T-helper 1 cell treated with Interleukin-12 subunit alpha and Interleukin-12 subunit beta and Interleukin-4 antibody, amounts not matched to agents 30 μg/mL and 1 μg/mL, for 36 hours (primary cell): ENCODE measurements around the gene CDK6.

Experiments used
- H3K27ac Mint-ChIP-seq: one replicate; pipeline ENCODE4 v1.8.0; 2021; ENCODE audit warnings: mild to moderate bottlenecking, mixed read lengths
- H3K27me3 Mint-ChIP-seq: one replicate; pipeline ENCODE4 v1.8.0; 2021; ENCODE audit warnings: low read depth, mixed read lengths
- H3K36me3 Mint-ChIP-seq: one replicate; pipeline ENCODE4 v1.8.0; 2021; ENCODE audit warnings: low read depth, mixed read lengths
- H3K4me1 Mint-ChIP-seq: one replicate; pipeline ENCODE4 v1.8.0; 2021; ENCODE audit warnings: low read depth, mixed read lengths
- H3K4me3 Mint-ChIP-seq: one replicate; pipeline ENCODE4 v1.8.0; 2021; ENCODE audit warnings: mild to moderate bottlenecking, moderate library complexity, mixed read lengths
- H3K9me3 Mint-ChIP-seq: one replicate; pipeline ENCODE4 v1.8.0; 2021; ENCODE audit warnings: mixed read lengths

CDK6 gene

DNA sequence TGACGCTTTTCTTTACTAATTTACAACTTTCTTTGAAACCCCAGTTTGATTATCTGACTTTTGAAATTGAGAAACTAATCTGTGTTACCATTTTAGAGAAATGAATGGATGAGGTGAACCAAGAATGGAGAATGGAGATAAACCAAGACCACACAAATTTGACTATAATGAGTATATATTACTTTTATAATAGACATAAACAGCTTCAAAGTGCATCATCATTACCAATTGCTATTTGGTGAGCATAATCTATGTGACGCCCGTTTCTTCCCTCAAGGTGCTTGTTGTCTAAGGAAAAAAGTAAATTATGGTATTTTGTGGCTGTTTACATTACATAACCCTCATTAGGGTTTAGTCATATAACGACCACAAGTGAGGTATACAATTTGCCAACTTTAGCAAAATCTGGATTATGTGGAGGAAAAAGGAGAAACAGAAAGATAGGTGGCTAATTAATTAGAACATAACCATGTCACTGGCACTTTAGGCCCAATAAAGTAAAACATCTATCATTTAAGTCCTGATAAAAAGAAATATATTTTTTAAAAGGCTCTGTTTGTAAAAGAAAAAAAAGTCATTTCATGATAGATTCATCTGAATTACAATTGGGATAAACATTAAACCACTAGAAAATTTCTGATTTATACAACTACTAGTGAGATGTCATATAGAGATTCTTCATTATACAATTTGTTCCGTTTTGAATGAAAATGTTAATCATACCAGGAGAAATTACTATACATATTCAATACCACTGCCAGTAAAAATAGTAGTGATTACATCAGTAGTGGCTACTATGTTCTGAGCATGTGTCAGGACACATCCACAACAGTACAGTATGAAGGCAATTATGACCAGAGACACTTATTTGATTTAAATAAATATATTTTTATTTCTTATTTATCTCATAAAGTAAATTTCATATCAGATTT, 128.0 kb downstream of the CDK6 start:
- peaks cover 31% of the 10 kb centered on the region for H3K36me3 Mint-ChIP-seq
- H3K27ac Mint-ChIP-seq = no peak overlapping the region
- no peak overlapping the region for H3K4me3 Mint-ChIP-seq
- H3K27me3 Mint-ChIP-seq = no peaks in the 10 kb centered on the region
- H3K9me3 Mint-ChIP-seq = peaks cover 7% of the 10 kb centered on the region
- H3K4me1 Mint-ChIP-seq = peaks cover 36% of the 10 kb centered on the region

DNA sequence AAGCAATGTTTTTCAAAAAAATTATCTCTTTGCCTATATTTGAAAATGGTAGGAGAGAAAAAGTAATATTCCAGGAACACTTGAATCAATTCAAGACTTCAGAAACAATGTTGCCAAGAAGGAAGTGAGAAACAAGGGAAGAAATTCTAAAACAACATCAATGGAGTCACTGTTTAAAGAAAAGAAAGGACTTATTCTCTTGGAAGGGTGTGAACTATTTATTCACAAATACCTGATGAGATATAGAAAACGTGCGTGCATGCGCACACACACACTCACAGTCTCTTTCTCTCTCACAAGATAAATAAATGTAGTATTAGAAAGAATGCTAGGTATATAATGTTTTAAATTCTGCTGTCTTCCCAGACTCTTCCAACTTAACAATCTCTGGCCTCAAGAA, 128.9 kb downstream of the CDK6 start:
- Mint-ChIP-seq H3K27me3 (no peaks in the 10 kb centered on the region), H3K4me1 (peaks cover 36% of the 10 kb centered on the region), H3K36me3 (peaks cover 36% of the 10 kb centered on the region), H3K27ac (no peak overlapping the region), H3K9me3 (peaks cover 7% of the 10 kb centered on the region), H3K4me3 (no peak overlapping the region)

DNA sequence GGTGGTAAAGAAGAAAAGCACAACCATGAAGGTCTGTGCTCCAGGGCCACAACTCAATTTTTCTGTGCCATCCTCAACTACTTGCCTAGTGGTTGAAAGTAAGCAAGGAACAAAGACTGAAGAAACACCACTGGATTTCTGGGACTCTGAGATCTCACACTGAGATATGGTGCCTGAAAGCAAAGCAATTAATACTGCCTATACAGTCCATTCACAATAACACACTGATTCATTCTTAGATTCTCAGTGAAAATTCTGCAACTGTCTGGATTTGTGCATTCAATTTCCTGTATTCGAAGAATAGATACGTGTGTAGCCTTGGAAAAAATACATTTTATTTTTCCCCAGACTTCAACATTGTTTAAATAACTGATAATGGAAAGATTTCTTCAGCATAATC, 129.8 kb downstream of the CDK6 start:
- Mint-ChIP-seq H3K4me1 (peaks cover 35% of the 10 kb centered on the region), H3K36me3 (peaks cover 37% of the 10 kb centered on the region), H3K9me3 (peaks cover 7% of the 10 kb centered on the region), H3K4me3 (no peak overlapping the region), H3K27me3 (no peaks in the 10 kb centered on the region), H3K27ac (no peak overlapping the region)

DNA sequence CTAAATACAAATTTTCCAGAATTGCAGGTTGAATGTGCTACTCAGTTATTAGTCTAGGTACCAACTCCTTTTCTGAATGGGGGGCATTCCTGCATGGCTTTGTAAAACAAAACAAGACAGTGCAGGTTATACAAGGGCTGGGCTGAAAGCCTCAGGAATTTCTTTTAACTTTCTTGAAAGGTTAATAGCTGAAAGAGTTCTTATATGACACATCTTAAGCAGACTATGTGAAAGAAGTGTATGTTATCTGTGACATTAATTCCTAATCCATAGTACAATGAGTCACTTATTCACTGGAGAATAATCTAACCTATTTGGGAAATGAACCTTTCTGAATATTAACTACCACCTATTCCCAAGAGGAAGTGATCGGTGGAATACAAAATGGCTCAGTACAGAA, 130.5 kb downstream of the CDK6 start:
- peaks cover 36% of the 10 kb centered on the region for H3K4me1 Mint-ChIP-seq
- H3K27me3 Mint-ChIP-seq = no peaks in the 10 kb centered on the region
- peaks cover 7% of the 10 kb centered on the region for H3K9me3 Mint-ChIP-seq

DNA sequence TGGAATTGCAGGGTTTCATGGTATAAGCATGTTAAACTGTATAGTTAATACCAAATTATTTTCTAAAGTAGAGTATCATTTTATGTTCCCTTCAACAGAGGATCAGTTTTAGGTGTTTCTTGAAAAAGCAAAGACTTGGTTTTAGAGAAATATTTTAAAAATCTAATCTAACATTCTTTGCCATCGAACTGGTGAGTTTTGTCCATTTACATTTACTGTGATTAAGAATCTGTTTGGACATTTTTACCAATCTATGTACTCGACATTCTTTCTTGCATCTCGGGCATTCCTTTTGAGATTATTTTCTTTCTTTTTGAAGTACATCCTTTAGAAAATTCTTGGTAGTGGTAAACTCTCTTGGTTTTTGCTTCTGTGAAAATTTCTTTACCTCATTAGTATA, 131.5 kb downstream of the CDK6 start:
- H3K27me3 Mint-ChIP-seq = no peaks in the 10 kb centered on the region
- no peak overlapping the region for H3K27ac Mint-ChIP-seq
- H3K36me3 Mint-ChIP-seq = peaks cover 36% of the 10 kb centered on the region
- H3K4me1 Mint-ChIP-seq = peaks cover 32% of the 10 kb centered on the region
- H3K9me3 Mint-ChIP-seq = peaks cover 7% of the 10 kb centered on the region
- no peak overlapping the region for H3K4me3 Mint-ChIP-seq

More for the DNA sequence above, 130.5 kb downstream of the CDK6 start:
- Mint-ChIP-seq H3K27ac (no peak overlapping the region), H3K4me3 (no peak overlapping the region), H3K36me3 (peaks cover 39% of the 10 kb centered on the region)

DNA sequence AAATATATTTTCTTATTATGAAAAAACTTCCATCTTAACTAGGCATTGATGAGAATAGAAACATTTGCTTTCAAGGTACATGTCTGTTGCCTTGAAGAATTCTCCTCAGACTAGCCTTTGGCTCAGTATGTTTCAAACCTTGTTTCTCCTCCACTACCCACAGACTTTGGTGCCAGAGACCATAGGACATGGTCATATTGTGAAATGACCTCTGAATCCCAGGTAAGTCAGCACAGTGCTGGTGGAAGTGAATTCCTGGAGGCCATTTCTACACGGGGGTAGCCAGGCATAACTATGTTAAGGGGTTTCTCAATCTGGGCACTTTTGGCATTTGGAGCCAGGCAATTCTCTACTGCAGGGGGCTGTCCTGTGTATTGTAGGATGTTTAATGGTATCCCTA, 133.8 kb downstream of the CDK6 start:
- no peaks in the 10 kb centered on the region for H3K27me3 Mint-ChIP-seq
- H3K27ac Mint-ChIP-seq = no peak overlapping the region
- peaks cover 7% of the 10 kb centered on the region for H3K9me3 Mint-ChIP-seq
- H3K36me3 Mint-ChIP-seq = peaks cover 33% of the 10 kb centered on the region
- H3K4me1 Mint-ChIP-seq = peaks cover 19% of the 10 kb centered on the region
- H3K4me3 Mint-ChIP-seq = no peak overlapping the region

DNA sequence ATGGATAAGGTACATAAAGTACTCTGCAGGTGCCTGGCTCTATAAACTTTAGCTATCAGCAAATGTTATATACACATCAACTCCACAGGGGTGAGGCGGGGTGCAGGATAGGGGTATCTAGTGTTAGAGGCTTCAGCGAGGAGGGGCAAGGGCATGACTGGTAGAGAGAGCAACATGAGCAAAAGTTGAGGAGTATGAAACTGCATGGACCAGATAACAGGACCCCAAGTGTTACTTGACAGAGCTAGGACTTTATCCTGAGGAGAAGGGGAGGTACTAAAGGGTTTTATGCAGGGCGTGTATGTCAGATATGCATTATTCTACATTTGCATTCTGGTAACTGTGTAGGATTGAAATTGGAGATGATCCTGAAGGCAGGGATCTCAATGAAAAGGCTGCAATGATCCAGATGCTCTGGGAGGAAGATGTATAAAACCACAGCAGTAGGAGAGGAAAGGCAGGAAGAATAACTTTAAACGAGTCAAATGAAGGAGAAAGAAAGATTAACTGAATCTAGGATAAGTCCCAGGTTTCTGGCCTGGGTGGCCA, 136.3 kb downstream of the CDK6 start:
- Mint-ChIP-seq H3K27me3 (no peaks in the 10 kb centered on the region), H3K9me3 (peaks cover 2% of the 10 kb centered on the region), H3K4me1 (peaks cover 25% of the 10 kb centered on the region), H3K27ac (no peak overlapping the region), H3K36me3 (peaks cover 29% of the 10 kb centered on the region), H3K4me3 (no peak overlapping the region)

DNA sequence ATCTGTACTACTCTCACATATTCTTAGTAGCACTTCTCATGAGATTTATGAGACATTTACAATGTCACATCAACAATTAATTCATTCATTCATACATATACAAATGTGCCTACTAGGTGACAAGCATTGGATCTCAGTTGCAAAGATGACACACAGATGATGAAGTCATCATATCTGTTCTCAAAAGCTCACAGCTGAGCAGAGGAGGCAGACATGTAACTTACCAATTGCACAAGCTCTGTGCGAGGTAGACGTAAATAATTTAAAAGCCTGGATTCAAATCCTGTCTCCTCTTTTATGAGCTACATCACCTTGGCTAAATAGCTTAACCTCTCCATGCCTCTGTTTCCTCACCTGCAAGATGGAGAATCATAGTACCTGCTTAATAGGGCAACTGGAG, 136.8 kb downstream of the CDK6 start:
- peaks cover 26% of the 10 kb centered on the region for H3K4me1 Mint-ChIP-seq
- peaks cover 31% of the 10 kb centered on the region for H3K36me3 Mint-ChIP-seq
- H3K9me3 Mint-ChIP-seq = no peaks in the 10 kb centered on the region
- H3K27ac Mint-ChIP-seq = no peak overlapping the region
- no peak overlapping the region for H3K4me3 Mint-ChIP-seq
- H3K27me3 Mint-ChIP-seq = no peaks in the 10 kb centered on the region

DNA sequence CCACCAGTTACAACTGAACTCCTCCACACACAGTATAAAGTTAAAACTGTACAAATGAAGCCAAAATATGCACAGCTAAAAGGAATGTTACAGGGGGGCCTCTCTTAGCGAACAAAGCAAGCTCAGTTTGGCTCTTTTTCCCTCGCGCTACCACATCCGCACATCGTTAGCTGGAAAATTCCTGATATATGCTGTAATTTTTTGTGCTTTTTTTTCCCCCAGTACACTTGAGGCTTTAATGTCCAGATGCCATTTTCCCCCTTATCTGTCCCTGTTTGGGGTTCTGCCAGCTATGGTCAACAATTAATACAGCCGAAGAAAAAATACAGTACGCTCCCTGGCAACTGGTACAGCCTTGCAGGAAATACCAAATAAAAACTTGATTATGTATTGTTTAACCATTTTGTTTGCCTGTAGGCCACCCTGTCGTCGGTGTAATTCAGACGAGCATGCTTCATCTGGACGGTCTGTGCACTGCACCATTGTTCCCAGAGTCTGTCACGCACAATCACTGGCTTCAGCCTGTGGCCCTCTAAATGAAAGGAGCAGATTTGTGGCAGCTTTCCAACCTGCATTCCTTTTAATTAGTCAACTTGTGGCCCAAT, 138.0 kb downstream of the CDK6 start:
- Mint-ChIP-seq H3K4me3 (no peak overlapping the region), H3K36me3 (peaks cover 36% of the 10 kb centered on the region)

DNA sequence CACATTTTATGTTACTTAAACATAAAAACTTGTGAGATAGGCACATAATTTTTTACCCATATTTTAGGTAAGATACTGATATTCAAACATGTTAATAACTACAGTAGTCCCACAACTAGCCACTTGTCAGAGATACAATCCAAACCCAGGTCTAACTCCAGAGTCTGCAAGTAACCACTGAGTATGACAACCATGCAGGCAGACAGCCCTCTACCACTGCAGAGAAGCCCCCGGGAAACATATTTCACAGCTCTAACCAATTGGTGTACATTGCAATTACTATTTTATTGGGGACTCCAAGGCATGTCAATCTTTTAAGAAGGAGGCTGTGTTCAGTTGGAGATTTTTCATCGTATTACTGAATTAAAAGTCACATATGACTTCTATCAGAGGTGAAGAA, 139.0 kb downstream of the CDK6 start:
- H3K27me3 Mint-ChIP-seq = no peaks in the 10 kb centered on the region
- H3K27ac Mint-ChIP-seq = no peak overlapping the region
- H3K9me3 Mint-ChIP-seq = peaks cover 5% of the 10 kb centered on the region
- H3K4me1 Mint-ChIP-seq = peaks cover 35% of the 10 kb centered on the region
- no peak overlapping the region for H3K4me3 Mint-ChIP-seq
- H3K36me3 Mint-ChIP-seq = peaks cover 35% of the 10 kb centered on the region

More for the DNA sequence above, 138.0 kb downstream of the CDK6 start:
- peaks cover 5% of the 10 kb centered on the region for H3K9me3 Mint-ChIP-seq
- peaks cover 31% of the 10 kb centered on the region for H3K4me1 Mint-ChIP-seq
- H3K27ac Mint-ChIP-seq = no peak overlapping the region
- H3K27me3 Mint-ChIP-seq = no peaks in the 10 kb centered on the region

DNA sequence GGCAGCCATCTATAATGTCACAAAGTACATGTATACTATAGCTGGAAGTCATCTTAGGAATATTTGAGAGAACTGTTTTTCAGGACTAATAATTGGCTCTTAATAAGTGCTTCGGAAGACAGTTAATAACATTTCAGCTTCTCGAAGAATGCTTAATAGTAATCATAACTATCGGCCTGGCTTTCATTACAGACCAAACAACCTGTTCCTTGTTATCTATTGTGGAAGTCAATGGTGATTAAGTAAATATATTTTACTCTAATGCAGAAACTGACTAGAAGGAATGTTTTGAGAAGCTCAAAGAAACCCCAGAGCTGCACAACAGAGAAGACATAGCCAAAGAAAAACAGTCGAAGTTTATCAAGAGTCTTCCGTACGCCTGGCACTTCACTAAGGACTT, 139.4 kb downstream of the CDK6 start:
- no peak overlapping the region for H3K27ac Mint-ChIP-seq
- H3K4me1 Mint-ChIP-seq = peaks cover 36% of the 10 kb centered on the region
- peaks cover 5% of the 10 kb centered on the region for H3K9me3 Mint-ChIP-seq
- peaks cover 34% of the 10 kb centered on the region for H3K36me3 Mint-ChIP-seq
- H3K27me3 Mint-ChIP-seq = no peaks in the 10 kb centered on the region
- no peak overlapping the region for H3K4me3 Mint-ChIP-seq

DNA sequence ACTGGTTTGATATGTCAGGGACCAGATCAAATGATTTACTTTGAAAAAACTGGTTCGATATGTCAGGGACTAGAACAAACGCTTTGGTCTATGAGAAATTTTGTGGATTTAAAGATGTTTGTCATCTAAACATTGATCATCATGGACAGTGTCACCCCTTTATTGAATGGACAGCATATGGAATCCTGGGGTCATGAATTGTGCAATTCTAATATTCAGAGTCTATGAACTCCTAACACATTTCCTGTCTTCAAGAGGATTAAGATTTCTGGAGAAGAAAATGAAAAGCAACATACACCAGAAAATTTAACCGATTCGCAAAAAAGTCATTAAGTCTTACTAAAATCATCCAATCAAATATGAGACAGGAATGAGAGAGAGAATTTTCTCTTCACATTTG, 139.8 kb downstream of the CDK6 start:
- Mint-ChIP-seq H3K4me3 (no peak overlapping the region), H3K27ac (no peak overlapping the region), H3K4me1 (peaks cover 40% of the 10 kb centered on the region), H3K9me3 (peaks cover 5% of the 10 kb centered on the region), H3K27me3 (no peaks in the 10 kb centered on the region), H3K36me3 (peaks cover 35% of the 10 kb centered on the region)

DNA sequence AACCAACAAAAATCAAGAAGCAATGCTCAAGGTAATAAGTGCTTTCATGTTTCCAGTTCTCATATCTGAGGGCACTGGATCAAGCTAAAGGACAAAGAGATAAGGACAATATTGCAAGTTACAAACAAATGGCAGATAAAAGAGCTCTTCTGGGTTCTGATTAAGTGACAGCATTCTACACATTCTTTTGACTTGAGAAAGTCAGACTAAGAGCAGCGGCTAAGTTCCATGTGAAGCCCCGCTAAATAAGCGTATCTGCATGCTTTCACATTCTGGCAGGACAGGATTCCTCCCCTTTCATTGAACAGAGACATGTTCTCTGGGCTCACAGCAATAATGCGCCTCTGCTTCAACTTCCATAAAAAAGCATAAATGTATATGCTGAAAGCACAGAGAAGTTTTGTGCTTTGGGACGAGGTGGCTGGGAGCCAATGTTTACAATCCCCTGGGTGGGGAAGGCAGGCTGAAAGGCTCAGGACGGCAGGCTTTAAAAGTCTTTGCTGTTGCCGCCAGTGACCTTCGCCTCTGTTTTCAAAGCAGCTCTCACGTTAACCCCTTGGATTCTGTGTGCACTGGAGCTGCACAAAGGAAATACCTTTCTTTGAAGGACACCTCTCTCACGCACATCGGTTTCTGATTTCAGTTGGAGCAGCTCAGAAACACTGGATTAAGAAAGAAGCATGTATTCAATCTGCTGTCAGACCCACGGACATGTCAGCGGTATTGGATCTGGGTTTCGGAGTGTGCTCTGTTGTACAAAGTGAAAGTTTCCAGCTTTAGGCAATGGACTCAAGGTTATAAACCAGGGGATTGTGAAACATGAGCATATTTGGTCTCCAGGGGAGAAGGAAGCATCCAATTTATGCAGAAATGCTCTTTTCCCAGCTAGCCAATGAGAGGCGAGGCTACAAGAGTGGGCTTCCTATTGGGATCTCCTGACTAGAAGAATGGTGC, 140.8 kb downstream of the CDK6 start:
- H3K9me3 Mint-ChIP-seq = peaks cover 5% of the 10 kb centered on the region
- H3K27ac Mint-ChIP-seq = peak overlapping the region; percentile 52
- H3K27me3 Mint-ChIP-seq = no peaks in the 10 kb centered on the region
- peaks cover 32% of the 10 kb centered on the region for H3K36me3 Mint-ChIP-seq
- H3K4me1 Mint-ChIP-seq = peaks cover 46% of the 10 kb centered on the region
- H3K4me3 Mint-ChIP-seq = peak overlapping the region; percentile 40

DNA sequence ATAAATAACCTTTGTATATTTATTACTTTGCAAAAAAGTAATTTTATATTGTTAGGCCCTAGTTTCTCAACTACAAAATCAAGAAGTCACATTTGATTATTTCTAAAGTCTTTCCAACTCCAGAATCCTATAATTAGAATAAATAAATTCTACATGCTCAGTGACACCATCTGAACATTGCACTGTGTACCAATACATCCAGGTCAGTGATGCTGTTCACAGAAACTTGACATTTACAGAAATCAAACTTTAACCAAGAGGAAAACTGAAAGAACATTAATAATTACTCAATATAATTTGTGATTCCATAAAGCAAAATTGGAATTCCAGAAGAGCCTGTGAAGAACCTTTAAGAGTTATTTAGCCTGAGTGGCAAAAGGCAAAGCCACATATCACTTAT, 142.2 kb downstream of the CDK6 start:
- no peaks in the 10 kb centered on the region for H3K27me3 Mint-ChIP-seq
- no peak overlapping the region for H3K27ac Mint-ChIP-seq
- H3K36me3 Mint-ChIP-seq = peaks cover 38% of the 10 kb centered on the region
- H3K9me3 Mint-ChIP-seq = peaks cover 16% of the 10 kb centered on the region
- H3K4me3 Mint-ChIP-seq = no peak overlapping the region
- peaks cover 56% of the 10 kb centered on the region for H3K4me1 Mint-ChIP-seq
